RWPE2 (cell line): ENCODE results near the gene ADCY2.

Experiments
- ATAC-seq: fragments of 200-7000 bp; cut with Tn5 transposase; 3 replicates; pipeline ENCODE4 v1.9.1; 2021; ENCODE audit warnings: low read depth
- DNase-seq: peaks from one replicate; pipeline ENCODE4 v3.0.0-alpha.2; 2020; ENCODE audit warnings: low spot score
- H3K27ac ChIP-seq: fragments of 450-650 bp; 2 replicates; pipeline ENCODE4 v1.5.1; 2017; ENCODE audit warnings: mild to moderate bottlenecking; ENCODE audit not compliant: poor library complexity, severe bottlenecking
- H3K27me3 ChIP-seq: fragments of 250-450 bp; sonication (Bioruptor Pico); 2 replicates; pipeline ENCODE4 v1.5.1; 2021; ENCODE audit warnings: mild to moderate bottlenecking, moderate library complexity; ENCODE audit not compliant: insufficient read depth, poor library complexity, severe bottlenecking
- H3K36me3 ChIP-seq: fragments of 250-450 bp; sonication (Bioruptor Pico); 2 replicates; pipeline ENCODE4 v1.5.1; 2020; ENCODE audit warnings: low read depth, mild to moderate bottlenecking, moderate library complexity
- H3K4me1 ChIP-seq: fragments of 250-450 bp; sonication (Bioruptor Pico); 2 replicates; pipeline ENCODE4 v1.5.1; 2021; ENCODE audit warnings: mild to moderate bottlenecking, moderate library complexity; ENCODE audit not compliant: insufficient read depth, poor library complexity, severe bottlenecking
- H3K4me3 ChIP-seq: fragments of 250-450 bp; sonication (Bioruptor Pico); 2 replicates; pipeline ENCODE4 v1.5.1; 2021; ENCODE audit warnings: mild to moderate bottlenecking, moderate library complexity; ENCODE audit not compliant: severe bottlenecking
- H3K9me3 ChIP-seq: fragments of 250-450 bp; sonication (Bioruptor Pico); 2 replicates; pipeline ENCODE4 v1.5.1; 2021; ENCODE audit warnings: mild to moderate bottlenecking, moderate library complexity; ENCODE audit not compliant: severe bottlenecking
- TF ChIP-seq, protein P1 (sequence below): fragments of 450-650 bp; IDR thresholded peaks from one replicate; pipeline ENCODE4 v1.5.1; 2017; ENCODE audit warnings: mild to moderate bottlenecking, moderate library complexity; ENCODE audit not compliant: poor library complexity, severe bottlenecking

ADCY2 gene

GRCh38 chr5:7473115-7473514 is 77.2 kb downstream of the ADCY2 start:
- ATAC-seq, result no peak
- H3K27ac ChIP-seq, result no peak overlapping the region

DNA sequence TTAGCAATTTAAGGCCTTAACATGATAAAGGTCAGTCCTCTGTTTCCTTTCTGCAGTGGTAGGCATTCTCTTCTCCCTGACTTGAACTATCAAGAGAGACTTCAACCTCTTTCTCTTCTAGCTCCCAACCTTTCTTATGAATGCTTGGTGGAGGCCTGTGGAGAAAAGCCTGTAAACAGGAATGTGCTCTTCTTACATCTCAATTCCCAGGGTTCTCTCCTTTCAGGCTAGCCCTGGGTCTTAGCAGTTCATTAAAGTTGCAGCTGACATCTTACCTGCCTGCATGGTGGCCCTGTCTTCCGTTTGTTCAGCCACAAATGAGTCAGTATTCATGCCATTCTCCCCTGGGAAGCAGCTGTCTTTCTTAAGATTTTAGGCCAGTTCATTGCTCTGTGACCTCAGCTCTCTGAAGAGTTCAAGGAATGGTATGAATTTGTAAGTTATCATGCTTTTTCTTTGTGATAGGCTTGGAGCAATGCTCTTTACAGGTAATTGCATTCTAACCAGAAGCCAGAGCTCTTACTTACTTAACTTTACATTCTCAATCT is 77.8 kb downstream of the ADCY2 start:
- DNase-seq (no peak), ATAC-seq (no peak)
- TF ChIP-seq, protein P1, sequence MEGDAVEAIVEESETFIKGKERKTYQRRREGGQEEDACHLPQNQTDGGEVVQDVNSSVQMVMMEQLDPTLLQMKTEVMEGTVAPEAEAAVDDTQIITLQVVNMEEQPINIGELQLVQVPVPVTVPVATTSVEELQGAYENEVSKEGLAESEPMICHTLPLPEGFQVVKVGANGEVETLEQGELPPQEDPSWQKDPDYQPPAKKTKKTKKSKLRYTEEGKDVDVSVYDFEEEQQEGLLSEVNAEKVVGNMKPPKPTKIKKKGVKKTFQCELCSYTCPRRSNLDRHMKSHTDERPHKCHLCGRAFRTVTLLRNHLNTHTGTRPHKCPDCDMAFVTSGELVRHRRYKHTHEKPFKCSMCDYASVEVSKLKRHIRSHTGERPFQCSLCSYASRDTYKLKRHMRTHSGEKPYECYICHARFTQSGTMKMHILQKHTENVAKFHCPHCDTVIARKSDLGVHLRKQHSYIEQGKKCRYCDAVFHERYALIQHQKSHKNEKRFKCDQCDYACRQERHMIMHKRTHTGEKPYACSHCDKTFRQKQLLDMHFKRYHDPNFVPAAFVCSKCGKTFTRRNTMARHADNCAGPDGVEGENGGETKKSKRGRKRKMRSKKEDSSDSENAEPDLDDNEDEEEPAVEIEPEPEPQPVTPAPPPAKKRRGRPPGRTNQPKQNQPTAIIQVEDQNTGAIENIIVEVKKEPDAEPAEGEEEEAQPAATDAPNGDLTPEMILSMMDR, result no peak
- Histone ChIP-seq H3K4me3 (no peak overlapping the region), H3K36me3 (no peaks in the 10 kb centered on the region), H3K4me1 (no peaks in the 10 kb centered on the region), H3K27ac (no peak overlapping the region), H3K27me3 (peaks cover 4% of the 10 kb centered on the region), H3K9me3 (peaks cover 19% of the 10 kb centered on the region)

More at GRCh38 chr5:7473115-7473514, 77.2 kb downstream of the ADCY2 start:
- Histone ChIP-seq H3K27me3 (peaks cover 6% of the 10 kb centered on the region), H3K36me3 (no peaks in the 10 kb centered on the region), H3K9me3 (peaks cover 19% of the 10 kb centered on the region), H3K4me3 (no peak overlapping the region), H3K4me1 (no peaks in the 10 kb centered on the region)
- DNase-seq, result no peak
- TF ChIP-seq, protein P1, result no peak

DNA sequence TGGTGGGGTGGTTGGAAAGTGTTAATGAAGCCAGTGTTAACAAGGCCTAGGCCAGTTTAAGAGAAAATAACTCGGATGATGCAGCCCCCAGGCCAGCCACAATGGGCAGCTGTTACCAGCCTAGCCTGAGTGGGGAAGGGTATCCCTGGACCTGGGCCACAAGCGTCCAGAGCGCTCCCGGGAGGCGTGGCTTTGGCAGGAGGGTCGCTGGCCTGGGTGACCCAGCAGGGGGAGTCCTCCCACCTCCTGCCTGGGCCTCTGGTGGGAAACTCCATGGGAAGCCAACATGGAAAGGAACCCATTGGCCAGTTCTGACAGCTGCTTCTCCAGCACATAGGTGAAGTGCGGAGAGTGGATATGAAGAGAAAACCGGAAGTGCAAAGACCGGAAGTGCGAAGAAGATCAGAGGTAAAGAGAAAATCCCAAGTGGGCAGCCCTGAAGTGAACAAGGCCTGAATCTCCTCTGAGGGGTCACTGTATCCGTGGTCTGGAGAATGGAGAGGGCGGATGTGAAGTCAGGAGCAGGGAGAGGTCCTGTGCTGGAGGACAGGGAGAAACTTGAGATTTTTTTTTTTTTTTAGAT is 79.0 kb downstream of the ADCY2 start:
- no peak for DNase-seq
- TF ChIP-seq, protein P1, result no peak

DNA sequence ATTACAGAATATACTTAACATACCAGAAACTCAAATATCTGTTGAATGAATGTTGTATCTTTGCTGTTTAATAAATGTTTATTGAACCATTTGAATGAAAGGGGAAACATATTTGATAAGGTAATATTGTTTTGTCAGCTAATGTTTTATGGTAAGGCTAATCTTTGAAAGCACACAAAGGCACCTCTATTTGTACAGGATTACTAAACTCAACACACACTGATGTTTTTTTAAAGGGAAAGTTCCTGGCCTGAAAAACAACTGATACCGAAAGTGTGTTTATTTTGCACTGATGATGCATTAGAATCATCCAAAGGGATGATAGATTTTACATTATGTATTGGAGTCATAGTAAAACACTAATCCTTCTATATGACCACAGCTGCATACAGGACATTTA is 82.5 kb downstream of the ADCY2 start:
- Histone ChIP-seq H3K9me3 (peaks cover 4% of the 10 kb centered on the region), H3K4me3 (no peak overlapping the region), H3K27ac (no peak overlapping the region), H3K36me3 (no peaks in the 10 kb centered on the region), H3K4me1 (no peaks in the 10 kb centered on the region), H3K27me3 (no peaks in the 10 kb centered on the region)
- DNase-seq (no peak), ATAC-seq (no peak)
- TF ChIP-seq, protein P1, result no peak

More for the DNA sequence above, 79.0 kb downstream of the ADCY2 start:
- peaks cover 1% of the 10 kb centered on the region for H3K27me3 ChIP-seq
- no peak overlapping the region for H3K27ac ChIP-seq
- no peaks in the 10 kb centered on the region for H3K36me3 ChIP-seq
- ATAC-seq, result no peak
- no peaks in the 10 kb centered on the region for H3K4me1 ChIP-seq
- no peak overlapping the region for H3K4me3 ChIP-seq
- peaks cover 19% of the 10 kb centered on the region for H3K9me3 ChIP-seq

DNA sequence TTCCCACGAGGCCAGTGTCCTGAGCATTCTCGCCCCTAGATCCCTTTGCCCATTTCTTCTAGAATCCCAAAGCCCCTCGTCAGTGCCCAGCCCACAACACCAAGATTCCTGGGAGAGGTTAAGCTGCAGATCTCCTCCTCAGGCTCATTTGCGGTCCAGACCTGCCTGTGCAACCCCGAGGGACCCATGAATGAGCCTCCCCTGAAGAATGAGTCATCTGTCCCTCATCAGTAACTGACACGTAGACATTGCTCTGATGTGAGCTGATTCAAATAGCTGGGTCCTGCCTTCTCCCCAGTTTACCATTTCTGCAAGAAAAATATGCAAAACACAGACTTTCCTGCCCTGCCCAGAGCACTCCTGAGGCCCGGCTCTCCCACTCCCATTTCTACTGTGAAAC is 92.8 kb downstream of the ADCY2 start:
- TF ChIP-seq, protein P1, result no peak
- Histone ChIP-seq H3K36me3 (no peaks in the 10 kb centered on the region), H3K27ac (no peak overlapping the region), H3K27me3 (no peaks in the 10 kb centered on the region), H3K4me3 (no peak overlapping the region), H3K9me3 (no peaks in the 10 kb centered on the region), H3K4me1 (no peaks in the 10 kb centered on the region)
- ATAC-seq, result no peak
- DNase-seq, result no peak
